ENCODE data around the gene ANKRD65.

GRCh38 chr1:1395166-1395565, 25.9 kb downstream of the ANKRD65 start:
- no peak for TF ChIP-seq CTCF (IDR thresholded peaks at IDR 0.05 in 2 of 3, conservative IDR thresholded peaks at IDR 0.05 in 1 of 3; ENCODE audit: borderline replicate concordance in 1 of 3, insufficient read depth in 1 of 3, low read depth in 2 of 3, low read length in 2 of 3)
- no peak for TF ChIP-seq POLR2A (IDR thresholded peaks at IDR 0.05; ENCODE audit: borderline replicate concordance, extremely low read depth, insufficient read depth, insufficient read length)
